Measurements from ENCODE around the gene ANKRD13C.
A peak's percentile ranks its signal among the peaks of the same experiment; 100 is the strongest.

The ANKRD13C gene

GRCh38 chr1:70295749-70296148 lies 58.8 kb downstream of the ANKRD13C start:
- DNase-seq (ENCODE audit: low read depth, low spot score), result no peak

- DNase-seq (ENCODE audit: low read depth, low spot score), result no peak
These were observed 61.2 kb downstream of the ANKRD13C start for GRCh38 chr1:70293186-70293843.

GRCh38 chr1:70290218-70290617 lies 64.3 kb downstream of the ANKRD13C start:
- no peak for DNase-seq (ENCODE audit: low read depth, low spot score)

- no peak for DNase-seq (ENCODE audit: low read depth, low spot score)
These were observed 66.4 kb downstream of the ANKRD13C start for GRCh38 chr1:70288166-70288565.

- DNase-seq (ENCODE audit: low read depth, low spot score), result no peak
These were observed 68.1 kb downstream of the ANKRD13C start for GRCh38 chr1:70286453-70286852.

- no peak for DNase-seq (ENCODE audit: low read depth, low spot score)
These were observed 70.2 kb downstream of the ANKRD13C start for GRCh38 chr1:70284366-70284765.

GRCh38 chr1:70278710-70279109 lies 75.8 kb downstream of the ANKRD13C start:
- DNase-seq (ENCODE audit: low read depth, low spot score), result no peak

- DNase-seq (ENCODE audit: low read depth, low spot score), result no peak
These were observed 76.6 kb downstream of the ANKRD13C start for GRCh38 chr1:70277875-70278274.

- DNase-seq (ENCODE audit: low read depth, low spot score), result no peak
These were observed 88.6 kb downstream of the ANKRD13C start for GRCh38 chr1:70265946-70266345.

- DNase-seq (ENCODE audit: low read depth, low spot score), result peak; percentile 58
These were observed 89.7 kb downstream of the ANKRD13C start for GRCh38 chr1:70264839-70265238.

GRCh38 chr1:70256664-70257063 lies 97.9 kb downstream of the ANKRD13C start:
- DNase-seq (ENCODE audit: low read depth, low spot score), result no peak

GRCh38 chr1:70248729-70249128 lies 105.8 kb downstream of the ANKRD13C start:
- no peak for DNase-seq (ENCODE audit: low read depth, low spot score)

- no peak for DNase-seq (ENCODE audit: low read depth, low spot score)
These were observed 106.8 kb downstream of the ANKRD13C start for GRCh38 chr1:70247768-70248167.

GRCh38 chr1:70247122-70247521 lies 107.4 kb downstream of the ANKRD13C start:
- DNase-seq (ENCODE audit: low read depth, low spot score), result no peak

GRCh38 chr1:70239940-70240339 lies 114.6 kb downstream of the ANKRD13C start:
- no peak for DNase-seq (ENCODE audit: low read depth, low spot score)

- no peak for DNase-seq (ENCODE audit: low read depth, low spot score)
These were observed 119.8 kb downstream of the ANKRD13C start for GRCh38 chr1:70234733-70235132.

GRCh38 chr1:70231475-70231874 lies 123.0 kb downstream of the ANKRD13C start:
- no peak for DNase-seq (ENCODE audit: low read depth, low spot score)

GRCh38 chr1:70228670-70229069 lies 125.9 kb downstream of the ANKRD13C start:
- DNase-seq (ENCODE audit: low read depth, low spot score), result no peak

- DNase-seq (ENCODE audit: low read depth, low spot score), result no peak
These were observed 127.1 kb downstream of the ANKRD13C start for GRCh38 chr1:70227439-70227838.

- DNase-seq (ENCODE audit: low read depth, low spot score), result no peak
These were observed 129.6 kb downstream of the ANKRD13C start for GRCh38 chr1:70224954-70225353.

GRCh38 chr1:70222716-70223235 lies 131.7 kb downstream of the ANKRD13C start:
- no peak for DNase-seq (ENCODE audit: low read depth, low spot score)

GRCh38 chr1:70221238-70222121 lies 133.0 kb downstream of the ANKRD13C start, which contains the start of gene SRSF11:
Gene SRSF11 (plus strand): TSS chr1:70221380. CDS start chr1:70221637, 257 bp downstream.
- peak; percentile 97 for DNase-seq (ENCODE audit: low read depth, low spot score)
